ENCODE measurements around the gene DISP2.

GRCh38 chr15:40386480-40386879, 28.5 kb downstream of the DISP2 start:
- TF ChIP-seq, protein P1, sequence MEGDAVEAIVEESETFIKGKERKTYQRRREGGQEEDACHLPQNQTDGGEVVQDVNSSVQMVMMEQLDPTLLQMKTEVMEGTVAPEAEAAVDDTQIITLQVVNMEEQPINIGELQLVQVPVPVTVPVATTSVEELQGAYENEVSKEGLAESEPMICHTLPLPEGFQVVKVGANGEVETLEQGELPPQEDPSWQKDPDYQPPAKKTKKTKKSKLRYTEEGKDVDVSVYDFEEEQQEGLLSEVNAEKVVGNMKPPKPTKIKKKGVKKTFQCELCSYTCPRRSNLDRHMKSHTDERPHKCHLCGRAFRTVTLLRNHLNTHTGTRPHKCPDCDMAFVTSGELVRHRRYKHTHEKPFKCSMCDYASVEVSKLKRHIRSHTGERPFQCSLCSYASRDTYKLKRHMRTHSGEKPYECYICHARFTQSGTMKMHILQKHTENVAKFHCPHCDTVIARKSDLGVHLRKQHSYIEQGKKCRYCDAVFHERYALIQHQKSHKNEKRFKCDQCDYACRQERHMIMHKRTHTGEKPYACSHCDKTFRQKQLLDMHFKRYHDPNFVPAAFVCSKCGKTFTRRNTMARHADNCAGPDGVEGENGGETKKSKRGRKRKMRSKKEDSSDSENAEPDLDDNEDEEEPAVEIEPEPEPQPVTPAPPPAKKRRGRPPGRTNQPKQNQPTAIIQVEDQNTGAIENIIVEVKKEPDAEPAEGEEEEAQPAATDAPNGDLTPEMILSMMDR (IDR thresholded peaks at IDR 0.05; ENCODE audit: borderline replicate concordance, extremely low read depth, low read length, poor library complexity, severe bottlenecking) = no peak
- no peak for TF ChIP-seq EZH2 (IDR thresholded peaks at IDR 0.05; ENCODE audit: borderline replicate concordance, low read depth, low read length, severe bottlenecking)
